ENCODE measurements around the gene ZER1.

The ZER1 gene

GRCh38 chr9:128689293-128689774 lies 82.4 kb downstream of the ZER1 start:
- DNase-seq = no peak

- DNase-seq = peak; percentile 95
These were observed 83.0 kb downstream of the ZER1 start, which contains the start of gene SET for GRCh38 chr9:128688501-128689292. TSS of gene SET (plus strand) at chr9:128689222. CDS start at chr9:128689583, 361 bp downstream.

GRCh38 chr9:128687453-128687852 lies 84.3 kb downstream of the ZER1 start:
- DNase-seq = no peak

GRCh38 chr9:128685636-128686489 lies 85.9 kb downstream of the ZER1 start:
- peak; percentile 61 for DNase-seq

DNA sequence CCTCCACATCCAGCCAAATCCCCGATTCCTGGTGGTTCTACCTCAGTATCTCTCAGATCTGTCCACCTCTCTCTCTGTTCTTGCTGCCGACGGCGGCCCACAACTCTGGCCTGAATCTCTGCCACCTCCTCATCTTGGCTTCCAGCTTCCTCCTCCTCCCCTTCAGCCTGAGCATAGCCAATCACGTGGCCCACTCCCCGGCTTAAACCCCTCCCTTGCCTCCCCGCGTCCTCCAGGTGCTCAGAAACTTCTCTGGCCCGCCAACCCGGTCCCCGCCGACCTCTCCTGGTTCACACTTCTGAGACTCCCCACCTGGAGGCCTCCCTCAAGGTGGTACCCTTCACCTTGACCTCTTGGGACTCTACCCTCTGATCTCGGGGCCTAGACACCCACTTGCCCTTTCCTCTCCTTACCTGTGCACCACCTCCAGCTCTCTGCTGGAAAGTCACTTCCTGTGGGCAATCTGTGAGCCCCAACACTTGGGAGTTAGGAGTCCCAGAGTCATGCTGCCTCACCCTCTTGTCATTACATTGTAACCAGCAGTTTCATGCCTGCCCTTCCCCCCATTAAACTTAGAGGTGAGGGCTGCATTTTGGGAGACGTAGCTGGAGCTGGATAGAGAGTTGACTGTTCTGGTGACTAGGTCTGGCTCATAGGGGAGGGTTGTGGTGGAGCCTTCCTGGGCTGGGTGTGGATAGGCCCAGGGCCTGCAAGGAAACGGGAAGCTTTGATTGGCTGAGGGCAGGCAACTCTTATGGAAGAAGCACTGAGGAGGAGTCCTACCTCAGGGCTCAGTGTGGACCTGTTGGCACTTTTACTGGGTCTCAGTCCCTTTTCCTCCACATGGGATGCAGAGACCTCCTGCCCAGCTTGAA lies 87.2 kb downstream of the ZER1 start:
- DNase-seq = peak; percentile 90

DNA sequence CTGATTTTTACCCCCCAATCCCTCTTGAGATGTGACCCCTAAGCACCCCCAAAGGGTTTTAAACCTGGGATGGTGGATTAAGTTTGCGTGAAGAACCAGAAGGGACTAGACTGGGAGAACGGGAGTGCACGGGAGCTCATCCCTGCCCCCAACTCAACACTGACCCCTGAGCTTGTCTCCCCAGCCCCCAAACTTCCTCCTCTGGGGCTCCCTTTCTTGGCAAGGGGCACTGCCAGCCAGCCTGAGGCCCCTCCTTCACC lies 87.7 kb downstream of the ZER1 start:
- no peak for DNase-seq

DNA sequence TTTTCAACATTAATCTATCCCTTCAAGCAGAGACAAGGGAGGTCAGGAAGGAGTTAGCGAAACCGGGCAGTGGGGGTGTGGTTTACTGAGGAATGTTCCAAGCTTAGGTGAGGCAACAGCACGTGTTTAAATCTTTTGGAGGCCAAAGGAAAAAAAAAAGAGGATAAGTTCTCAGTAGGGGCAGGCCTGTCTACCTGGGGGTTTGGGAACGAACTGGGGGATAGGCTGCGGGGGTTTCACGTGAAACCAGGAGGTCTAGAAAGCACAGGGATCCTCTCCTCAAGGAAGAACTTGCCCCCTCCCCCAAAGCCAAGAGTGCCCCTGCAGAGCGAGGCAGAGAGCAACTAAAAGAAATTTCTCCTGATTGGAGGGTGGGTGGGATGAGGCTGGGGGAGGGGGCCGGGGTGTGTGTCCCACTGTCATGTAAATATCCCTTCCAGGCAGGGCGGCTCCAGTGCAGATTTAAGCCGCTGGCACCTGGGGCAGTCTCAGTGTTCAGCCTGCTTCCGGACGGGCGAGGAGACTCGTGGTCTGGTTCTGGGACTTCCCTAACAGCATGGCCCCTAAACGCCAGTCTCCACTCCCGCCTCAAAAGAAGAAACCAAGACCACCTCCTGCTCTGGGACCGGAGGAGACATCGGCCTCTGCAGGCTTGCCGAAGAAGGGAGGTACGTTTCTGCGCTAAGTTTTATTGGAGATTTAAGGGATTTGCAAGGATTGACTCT lies 88.2 kb downstream of the ZER1 start:
- peak; percentile 64 for DNase-seq
